ENCODE results near the gene STAG1.

GRCh38 chr3:136330900-136331299, 421.3 kb downstream of the STAG1 start:
- TF ChIP-seq CTCF (IDR thresholded peaks at IDR 0.05) (no peak), POLR2A (IDR thresholded peaks at IDR 0.05) (no peak)
